Hair follicular keratinocyte (primary cell): Measurements from ENCODE around the gene CDAN1. TPM values are rescaled to one million over a fixed set of nuclear protein-coding genes. Genes with fewer than 3 reads are reported as not detected.

ENCODE experiments used
- total RNA-seq: library from RNA; depleted of rRNA; stranded (reverse); fragments of >200 nt; gene quantifications from 2 replicates; pipeline ENCODE4 v1.2.3, GENCODE V29; 2015

The CDAN1 gene, protein sequence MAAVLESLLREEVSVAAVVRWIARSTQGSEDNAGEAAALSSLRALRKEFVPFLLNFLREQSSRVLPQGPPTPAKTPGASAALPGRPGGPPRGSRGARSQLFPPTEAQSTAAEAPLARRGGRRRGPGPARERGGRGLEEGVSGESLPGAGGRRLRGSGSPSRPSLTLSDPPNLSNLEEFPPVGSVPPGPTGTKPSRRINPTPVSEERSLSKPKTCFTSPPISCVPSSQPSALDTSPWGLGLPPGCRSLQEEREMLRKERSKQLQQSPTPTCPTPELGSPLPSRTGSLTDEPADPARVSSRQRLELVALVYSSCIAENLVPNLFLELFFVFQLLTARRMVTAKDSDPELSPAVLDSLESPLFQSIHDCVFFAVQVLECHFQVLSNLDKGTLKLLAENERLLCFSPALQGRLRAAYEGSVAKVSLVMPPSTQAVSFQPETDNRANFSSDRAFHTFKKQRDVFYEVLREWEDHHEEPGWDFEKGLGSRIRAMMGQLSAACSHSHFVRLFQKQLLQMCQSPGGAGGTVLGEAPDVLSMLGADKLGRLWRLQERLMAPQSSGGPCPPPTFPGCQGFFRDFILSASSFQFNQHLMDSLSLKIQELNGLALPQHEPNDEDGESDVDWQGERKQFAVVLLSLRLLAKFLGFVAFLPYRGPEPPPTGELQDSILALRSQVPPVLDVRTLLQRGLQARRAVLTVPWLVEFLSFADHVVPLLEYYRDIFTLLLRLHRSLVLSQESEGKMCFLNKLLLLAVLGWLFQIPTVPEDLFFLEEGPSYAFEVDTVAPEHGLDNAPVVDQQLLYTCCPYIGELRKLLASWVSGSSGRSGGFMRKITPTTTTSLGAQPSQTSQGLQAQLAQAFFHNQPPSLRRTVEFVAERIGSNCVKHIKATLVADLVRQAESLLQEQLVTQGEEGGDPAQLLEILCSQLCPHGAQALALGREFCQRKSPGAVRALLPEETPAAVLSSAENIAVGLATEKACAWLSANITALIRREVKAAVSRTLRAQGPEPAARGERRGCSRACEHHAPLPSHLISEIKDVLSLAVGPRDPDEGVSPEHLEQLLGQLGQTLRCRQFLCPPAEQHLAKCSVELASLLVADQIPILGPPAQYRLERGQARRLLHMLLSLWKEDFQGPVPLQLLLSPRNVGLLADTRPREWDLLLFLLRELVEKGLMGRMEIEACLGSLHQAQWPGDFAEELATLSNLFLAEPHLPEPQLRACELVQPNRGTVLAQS
- 8.6 and 9.8 TPM in 2 replicates for total RNA-seq

DNA sequence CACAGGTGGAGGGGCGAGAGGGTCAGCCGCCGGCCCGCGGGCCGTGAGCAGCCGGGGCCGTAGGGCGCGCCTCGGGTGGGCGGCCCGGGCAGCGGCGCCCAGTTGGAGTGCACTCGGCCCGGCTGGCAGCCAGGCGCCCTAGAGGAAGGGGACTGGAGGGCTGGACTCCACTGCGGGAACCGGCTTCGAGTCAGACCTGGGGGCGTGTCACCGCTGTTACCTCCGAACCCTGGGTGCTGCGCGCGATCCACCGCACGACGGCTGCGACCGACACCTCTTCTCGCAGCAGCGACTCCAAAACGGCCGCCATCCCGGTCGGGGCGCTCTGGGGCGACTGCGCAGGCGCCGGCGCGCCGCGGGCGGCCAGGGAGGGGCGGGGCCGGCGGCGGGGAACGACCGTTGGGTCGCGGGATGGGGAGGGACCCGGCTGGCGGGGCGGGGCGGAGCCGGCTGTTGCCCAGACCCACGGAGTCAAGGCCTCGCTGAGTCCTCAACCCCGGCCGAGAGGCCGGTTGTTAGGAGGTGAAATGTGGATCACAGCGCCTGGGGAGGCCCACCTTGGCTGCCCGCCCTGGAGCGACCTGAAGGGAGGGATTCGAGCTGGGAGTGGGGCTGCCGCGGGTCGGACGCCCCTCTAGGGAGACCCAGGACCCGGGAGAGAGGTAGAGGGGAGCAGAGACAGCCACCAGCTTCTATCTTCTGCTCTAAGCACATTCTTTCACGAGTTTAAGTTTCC lies at the start of gene CDAN1:
Gene CDAN1 (minus strand): TSS at position 336 of the 736 bp plus-strand sequence. CDS start 26 bp downstream, at position 310.

Other genes starting within 250 kb of the CDAN1 start
- gene ZNF106, start 246.0 kb downstream of the CDAN1 start, total RNA-seq, result 19.3 and 25.7 TPM in 2 replicates
- gene SNAP23, start 241.5 kb downstream of the CDAN1 start, total RNA-seq, result 56.9 and 57.2 TPM in 2 replicates
- 10.0 and 17.8 TPM in 2 replicates for gene LRRC57, start 188.3 kb downstream of the CDAN1 start, total RNA-seq
- gene HAUS2, start 188.3 kb downstream of the CDAN1 start, total RNA-seq, result 35.3 and 48.3 TPM in 2 replicates
- 1.2 and 1.7 TPM in 2 replicates for gene STARD9, start 161.5 kb downstream of the CDAN1 start, total RNA-seq
- 4.7 and 19.0 TPM in 2 replicates for gene TTBK2, start 183.7 kb upstream of the CDAN1 start, total RNA-seq